Psoas muscle (tissue), 8 donors: ENCODE measurements around the gene TEX2. TPM values are rescaled to one million over a fixed set of nuclear protein-coding genes. Genes with fewer than 3 reads are reported as not detected.
"Not testable (repeated sequence)": the region's sequence is repeated elsewhere in the genome, so short reads cannot be mapped to it uniquely, and the experiment has no call there.

Experiments
- ATAC-seq, 4 donors: fragments of 200-7000 bp; cut with Tn5 transposase; one replicate each; pipeline ENCODE4 v1.9.1; 2020; ENCODE audit warnings: moderate library complexity in 3 of 4, mild to moderate bottlenecking in 2 of 4
- DNase-seq, 2 donors: peaks; one replicate each; pipeline ENCODE4 v3.0.0-alpha.2; 2020
- H3K27ac ChIP-seq: fragments of 200-600 bp; one replicate; pipeline ENCODE4 v1.8.0; 2022
- H3K27me3 ChIP-seq, 3 donors: fragments of 200-600 bp in 1 of 3; one replicate each; pipeline versions ENCODE4 v1.6.1 to v1.8.0; 2013 to 2022; ENCODE audit warnings: low read length in 2 of 3, mild to moderate bottlenecking in 2 of 3, moderate library complexity in 1 of 3; ENCODE audit not compliant: insufficient read depth in 3 of 3
- H3K36me3 ChIP-seq, 2 donors: fragments of 200-600 bp in 1 of 2; one replicate each; pipeline versions ENCODE4 v1.6.1 to v1.8.0; 2013 to 2022; ENCODE audit warnings: low read depth in 1 of 2, mild to moderate bottlenecking in 1 of 2, moderate library complexity in 1 of 2; ENCODE audit not compliant: insufficient read depth in 1 of 2
- H3K4me1 ChIP-seq: fragments of 200-600 bp; one replicate; pipeline ENCODE4 v1.8.0; 2022
- H3K4me3 ChIP-seq: fragments of 200-600 bp; one replicate; pipeline ENCODE4 v1.8.0; 2022; ENCODE audit warnings: mild to moderate bottlenecking
- H3K9me3 ChIP-seq: fragments of 200-600 bp; one replicate; pipeline ENCODE4 v1.8.0; 2022
- CTCF ChIP-seq: fragments of 200-600 bp; IDR thresholded peaks from one replicate; pipeline ENCODE4 v1.8.0; 2022; ENCODE audit warnings: antibody characterized with exemption
- WGBS, 3 donors: extraction: QIAGEN DNeasy Blood & Tissue Kit; methylation state at CpG; one replicate each; pipeline versions ENCODE4 v1.1.6 to v1.1.7; 2013; 5-methylcytosine and 5-hydroxymethylcytosine counted together
- intact Hi-C, 2 donors: fragments of 100-400 bp; cut with DNase I; formaldehyde crosslinking; loops; one replicate each; pipeline versions ENCODE4 v1.11.0 to v1.14.2; 2022
- polyA plus RNA-seq, 3 donors: library from polyadenylated mRNA; stranded (reverse); fragments of 200-250 nt; gene quantifications; one replicate each; pipeline ENCODE4 v1.2.3, GENCODE V29; 2013
- total RNA-seq, 4 donors: library from RNA; stranded (reverse); fragmentation: NEBNext Ultra II Directional in 2 of 4; extraction: Animal tissue kit (Norgen Biotek cat#: 25700) in 2 of 4; gene quantifications; one replicate each; pipeline versions ENCODE4 v1.2.1 to v1.2.4, GENCODE V29; 2021 to 2023
- donor health status: healthy with polysubstance abuse.
- donor health status: DM: no; HTN: no; CAD: no; lungs with moderate emphysema.
- donor health status: Bipolar disorder and iron deficiency.
- donor health status: healthy.
- donor health status: DM: yes; HTN: yes; CAD: no.
- donor health status: DM: no; HTN: no; CAD: no.
- donor health status: DM: no; HTN: no; CAD: no.
- donor health status: DM: yes; HTN: yes; CAD: no.

The TEX2 gene
- total and polyA plus RNA-seq, 7 donors: 29.4 to 72.7 (median 52.8) TPM

- peaks cover 7% of the 10 kb centered on the region in 2 donors for H3K36me3 ChIP-seq
- no peaks in the 10 kb centered on the region for H3K27me3 ChIP-seq
- intact Hi-C loops: no loop called here
- H3K4me1 ChIP-seq: peaks cover 32% of the 10 kb centered on the region
- ATAC-seq: no peak
- WGBS, 3 donors: 95 to 97% (median 97%) methylated on average over 3 of the region's 3 CpGs
- DNase-seq: no peak
- H3K27ac ChIP-seq: no peak overlapping the region
- no peak for TF ChIP-seq CTCF
- no peaks in the 10 kb centered on the region for H3K9me3 ChIP-seq
- H3K4me3 ChIP-seq: no peak overlapping the region
These were observed 80.6 kb downstream of the TEX2 start for GRCh38 chr17:64182325-64183012.

DNA sequence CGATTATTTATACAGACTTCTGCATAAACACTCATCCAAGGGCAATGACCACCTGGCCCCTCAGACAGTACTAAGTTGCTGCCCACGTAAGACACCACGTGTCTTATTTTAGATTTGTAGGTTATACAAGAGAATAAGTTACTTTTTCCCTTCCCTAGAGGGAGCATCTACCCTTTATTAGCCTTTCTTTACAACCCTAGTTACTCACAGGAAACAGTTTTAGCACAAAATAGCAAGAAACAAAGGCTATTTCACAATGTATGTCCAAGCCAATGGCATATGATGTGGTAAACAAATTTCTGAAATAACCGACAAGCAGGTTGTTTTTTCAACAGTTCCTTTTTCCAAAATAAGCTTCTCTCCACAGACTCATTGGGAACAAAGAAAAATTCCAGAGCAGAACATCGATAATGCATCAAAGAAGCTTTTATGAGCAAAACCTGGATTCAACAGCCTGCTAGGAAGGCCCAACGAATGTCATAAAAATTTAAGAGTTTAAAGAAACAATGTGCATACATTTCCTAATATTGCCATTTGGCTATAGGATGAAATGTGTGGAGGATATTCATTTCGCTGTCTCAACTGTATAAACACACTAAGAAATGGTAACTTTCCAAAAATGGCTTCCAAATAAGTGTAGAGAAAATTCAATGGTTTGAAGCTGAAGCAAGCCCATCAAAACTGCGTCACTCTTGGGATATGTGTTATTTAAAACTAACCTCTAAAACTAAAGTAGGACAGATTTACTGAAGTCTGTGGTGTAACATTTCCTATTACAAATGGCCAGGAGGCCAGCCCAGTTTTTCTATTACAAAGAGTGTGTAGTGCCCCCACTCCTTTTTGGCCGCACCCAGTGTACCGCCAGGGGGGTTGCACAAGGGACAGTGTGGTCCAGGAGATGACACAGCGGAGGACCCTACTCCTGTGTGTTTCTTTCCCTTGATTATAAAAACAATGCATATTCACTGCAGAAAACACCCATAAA lies 82.7 kb downstream of the TEX2 start:
- DNase-seq: peak in 1 of 2 donors; percentile 45
- H3K4me3 ChIP-seq: no peak overlapping the region
- H3K27ac ChIP-seq: peak overlapping the region; percentile 51
- ATAC-seq: no peak
- no peaks in the 10 kb centered on the region for H3K27me3 ChIP-seq
- H3K4me1 ChIP-seq: peaks cover 44% of the 10 kb centered on the region
- no peaks in the 10 kb centered on the region for H3K9me3 ChIP-seq
- intact Hi-C loops: no loop called here
- TF ChIP-seq CTCF: no peak
- peaks cover 3 to 7% of the 10 kb centered on the region in 2 donors for H3K36me3 ChIP-seq
- WGBS, 3 donors: 67 to 75% (median 70%) methylated on average over 11 of the region's 11 CpGs

DNA sequence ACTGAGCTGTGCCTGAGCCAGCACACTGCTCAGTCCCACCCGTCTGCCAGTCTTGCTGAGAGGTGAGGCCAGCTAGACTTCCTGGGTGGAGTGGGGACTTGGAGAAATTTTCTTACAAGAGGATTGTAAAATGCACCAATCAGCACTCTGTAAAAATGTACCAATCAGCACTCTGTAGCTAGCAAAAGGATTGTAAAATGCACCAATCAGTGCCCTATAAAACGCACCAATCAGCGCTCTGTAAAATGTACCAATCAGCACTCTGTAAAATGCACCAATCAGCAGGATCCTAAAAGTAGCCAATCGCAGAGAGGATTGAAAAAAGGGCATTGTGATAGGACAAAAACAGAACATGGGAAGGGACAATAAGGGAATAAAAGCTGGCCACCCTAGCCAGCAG lies 84.0 kb downstream of the TEX2 start:
- not testable (repeated sequence) for DNase-seq, H3K4me3 ChIP-seq, H3K27me3 ChIP-seq, H3K36me3 ChIP-seq, H3K9me3 ChIP-seq, ATAC-seq
- WGBS, 3 donors: 37 to 63% (median 39%) methylated on average over 3 to 4 of the region's 4 CpGs
- intact Hi-C loops: loop anchor here in 1 of 2 donors (5.0 kb wide), 1 partner anchor 83 kb away; the partner anchor contains the start of gene TEX2
- Histone ChIP-seq H3K4me1 (peaks cover 47% of the 10 kb centered on the region), H3K27ac (peak overlapping the region; percentile 86)

- DNase-seq: no peak
- no peak for TF ChIP-seq CTCF
- intact Hi-C loops: loop anchor here in 1 of 2 donors (5.0 kb wide), 1 partner anchor 84 kb away; the partner anchor contains the start of gene TEX2
These were observed 84.8 kb downstream of the TEX2 start for GRCh38 chr17:64178011-64178825.

More at GRCh38 chr17:64178011-64178825, 84.8 kb downstream of the TEX2 start:
- H3K27ac ChIP-seq: peak overlapping the region; percentile 86
- H3K4me1 ChIP-seq: peaks cover 54% of the 10 kb centered on the region
- WGBS, 3 donors: 35 to 42% (median 38%) methylated on average over 9 of the region's 9 CpGs
- peak; percentile 67 to 78 (median 74) for ATAC-seq
- no peaks in the 10 kb centered on the region for H3K27me3 ChIP-seq
- H3K36me3 ChIP-seq: peaks cover 5 to 7% of the 10 kb centered on the region in 2 donors
- H3K4me3 ChIP-seq: no peak overlapping the region
- no peaks in the 10 kb centered on the region for H3K9me3 ChIP-seq
